Bone marrow (tissue), 2 donors: Measurements from ENCODE around the gene GRAP2.
A peak's percentile ranks its signal among the peaks of the same experiment; 100 is the strongest.

ENCODE experiments used
- DNase-seq, 2 donors: peaks; one replicate each; lab custom pipeline; 2025; lab: John Stamatoyannopoulos, UW

The GRAP2 gene

DNA sequence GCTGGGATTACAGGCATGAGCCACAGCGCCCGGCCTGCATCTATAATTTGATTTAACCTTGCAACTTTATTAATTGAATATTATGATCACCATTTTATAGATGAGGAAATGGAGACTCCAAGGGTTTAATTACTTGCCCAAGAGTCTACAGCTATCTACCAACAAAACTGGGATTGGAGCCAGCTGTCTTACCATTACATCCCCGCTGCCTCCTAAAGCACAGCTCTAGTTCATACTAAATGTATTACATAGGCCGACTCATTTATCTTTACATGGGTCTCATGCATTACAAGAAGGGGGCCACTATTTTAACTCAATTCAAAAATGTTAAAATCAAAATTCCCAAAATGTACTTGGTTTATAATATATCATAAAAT lies 45.2 kb downstream of the GRAP2 start:
- DNase-seq, result no peak

DNA sequence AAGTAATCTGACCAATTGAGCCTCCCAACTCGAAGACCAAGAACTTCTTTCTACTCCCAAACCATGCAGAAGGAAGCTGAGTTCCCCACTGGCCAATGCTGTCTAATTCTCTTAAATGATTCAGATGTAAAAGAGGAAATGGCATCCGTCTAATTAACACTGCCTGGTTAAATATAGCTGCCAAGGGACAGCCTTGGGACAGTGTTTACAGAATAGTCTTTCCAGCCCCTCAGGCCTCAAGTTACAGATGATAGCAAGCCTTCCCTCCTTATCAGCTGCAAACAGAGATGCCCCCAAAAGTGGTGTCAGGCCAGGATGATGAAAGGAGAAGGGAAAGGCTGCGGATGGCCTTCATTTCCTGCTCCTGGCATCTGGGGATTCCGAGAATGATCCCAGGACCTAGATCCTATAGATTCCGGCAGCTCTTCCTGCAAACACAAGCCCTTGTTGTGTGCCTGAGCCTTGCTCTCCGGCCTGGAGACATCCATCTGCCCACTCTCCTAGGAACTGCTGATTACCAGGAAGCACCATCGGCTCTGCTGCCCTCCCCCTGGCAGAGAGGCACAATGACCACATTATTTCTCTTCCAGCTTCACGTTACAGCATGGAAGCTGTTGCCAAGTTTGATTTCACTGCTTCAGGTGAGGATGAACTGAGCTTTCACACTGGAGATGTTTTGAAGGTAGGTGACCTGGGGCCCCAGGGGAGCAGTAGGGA lies 45.8 kb downstream of the GRAP2 start:
- peak in 1 of 2 donors; percentile 51 for DNase-seq

DNA sequence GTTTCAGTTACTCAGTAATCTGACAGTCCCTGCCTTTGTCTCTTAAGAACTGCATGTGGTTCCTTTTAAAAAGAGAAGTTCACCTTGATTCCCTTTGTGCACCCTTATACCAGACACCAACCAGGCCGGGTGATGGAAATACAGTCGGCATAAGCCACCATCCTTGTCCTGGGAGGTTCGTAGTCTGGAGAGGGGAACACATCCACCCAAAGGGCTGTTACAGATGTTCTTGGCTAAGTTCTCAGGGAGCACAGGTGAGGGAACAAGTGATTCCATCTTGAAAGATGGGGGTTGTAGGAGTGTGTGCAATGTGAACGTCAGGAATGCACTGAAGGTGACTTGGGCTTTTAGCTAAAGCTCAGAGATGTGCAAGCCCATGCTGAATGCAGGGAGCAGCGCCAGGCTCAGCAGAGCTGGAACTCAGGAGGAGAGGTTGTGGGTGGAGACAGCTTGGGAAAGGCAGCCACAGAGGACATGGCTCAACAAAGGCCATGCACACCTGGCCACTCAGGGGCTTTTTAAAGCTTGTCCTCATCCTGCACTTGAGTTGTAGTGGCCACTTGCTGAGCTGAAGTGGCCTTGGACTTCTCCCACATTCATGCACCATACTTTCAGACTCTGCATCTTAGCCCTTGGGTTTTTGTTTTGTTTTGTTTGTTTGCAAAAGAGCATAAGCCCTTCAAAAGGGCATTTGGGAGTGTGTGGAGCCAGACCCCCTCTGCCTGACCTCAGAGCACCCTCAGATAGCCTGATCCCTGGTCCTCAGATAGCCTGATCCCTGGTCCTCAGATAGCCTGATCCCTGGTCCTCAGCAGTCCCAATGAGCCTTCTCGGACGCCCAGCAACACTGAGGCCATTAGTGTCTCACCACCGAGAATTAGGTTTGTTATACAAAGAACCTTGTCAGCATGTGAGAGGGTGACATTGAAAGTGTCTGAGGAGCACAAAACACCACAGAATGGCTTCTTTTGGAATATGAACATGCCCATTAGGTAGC lies 46.6 kb downstream of the GRAP2 start:
- no peak for DNase-seq

GRCh38 chr22:39949964-39950737 lies 49.3 kb downstream of the GRAP2 start:
- no peak for DNase-seq

DNA sequence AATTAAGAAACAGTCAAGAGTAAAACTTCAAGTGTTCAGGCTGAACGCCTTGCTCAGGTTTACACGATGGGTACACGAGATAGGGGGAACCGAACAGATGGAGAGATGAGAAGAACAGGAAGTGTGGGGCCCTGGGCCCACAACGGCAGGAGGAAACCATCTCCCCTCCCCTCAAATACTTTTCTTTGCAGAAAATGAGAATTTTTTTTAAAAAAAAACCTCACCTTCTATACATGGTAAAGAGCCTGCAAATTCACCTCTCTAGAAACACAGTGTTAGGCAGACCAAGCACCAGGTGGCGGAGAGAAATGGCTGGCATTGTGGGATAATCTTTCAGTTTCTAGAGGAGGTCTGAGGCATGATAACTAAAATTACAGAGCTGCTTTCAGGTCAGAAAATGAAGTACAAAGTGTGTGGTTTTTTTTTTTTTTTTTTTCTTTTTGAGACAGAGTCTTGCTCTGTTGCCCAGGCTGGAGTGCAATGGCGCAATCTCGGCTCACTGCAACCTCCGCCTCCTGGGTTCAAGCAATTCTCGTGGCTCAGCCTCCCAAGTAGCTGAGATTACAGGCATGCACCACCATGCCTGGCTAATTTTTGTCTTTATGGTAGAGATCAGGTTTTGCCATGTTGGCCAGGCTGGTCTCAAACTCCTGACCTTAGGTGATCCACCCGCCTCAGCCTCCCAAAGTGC lies 50.9 kb downstream of the GRAP2 start:
- peak in 1 of 2 donors; percentile 19 for DNase-seq

GRCh38 chr22:39952347-39952746 lies 51.5 kb downstream of the GRAP2 start:
- DNase-seq, result no peak

DNA sequence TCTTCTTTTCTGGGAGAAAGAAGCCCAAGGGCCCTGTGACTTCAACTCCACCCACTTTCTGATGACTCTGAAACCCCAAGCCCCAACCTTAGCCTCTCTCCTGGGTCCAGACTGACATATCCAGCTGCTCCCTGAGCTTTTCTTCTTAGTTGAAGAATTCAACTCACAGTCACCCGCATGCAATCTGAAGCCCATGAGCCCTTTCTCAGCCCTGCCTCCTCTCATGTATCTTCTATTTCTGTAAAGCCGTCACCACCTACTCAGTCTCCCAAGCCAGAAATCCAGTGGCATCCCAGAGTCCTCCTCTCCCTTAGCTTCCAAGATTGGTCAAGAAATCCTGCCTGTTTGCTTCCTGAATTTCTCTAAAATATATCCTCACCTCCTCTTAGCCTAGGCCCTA lies 52.2 kb downstream of the GRAP2 start:
- DNase-seq, result no peak

DNA sequence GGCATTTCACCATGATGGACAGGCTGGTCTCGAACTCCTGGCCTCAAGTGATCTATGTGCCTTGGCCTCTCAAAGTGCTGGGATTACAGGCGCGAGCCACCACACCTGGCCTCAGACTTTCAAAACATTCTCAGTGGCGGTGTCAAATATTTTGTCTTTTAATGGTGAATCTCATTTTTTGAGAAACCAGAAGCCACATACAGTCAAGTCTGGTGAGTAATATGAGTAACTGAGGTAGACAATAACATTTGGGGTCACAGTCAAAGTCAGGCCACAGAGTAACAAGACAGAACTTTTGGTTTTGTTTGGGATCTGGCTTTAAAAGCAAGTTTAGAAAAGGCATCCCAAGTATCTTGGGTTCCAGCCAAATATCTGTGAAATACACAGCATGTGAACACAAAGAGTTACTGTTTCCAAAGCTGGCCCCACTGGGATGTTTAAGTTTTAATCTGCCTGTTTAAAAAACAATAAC lies 53.7 kb downstream of the GRAP2 start:
- no peak for DNase-seq

DNA sequence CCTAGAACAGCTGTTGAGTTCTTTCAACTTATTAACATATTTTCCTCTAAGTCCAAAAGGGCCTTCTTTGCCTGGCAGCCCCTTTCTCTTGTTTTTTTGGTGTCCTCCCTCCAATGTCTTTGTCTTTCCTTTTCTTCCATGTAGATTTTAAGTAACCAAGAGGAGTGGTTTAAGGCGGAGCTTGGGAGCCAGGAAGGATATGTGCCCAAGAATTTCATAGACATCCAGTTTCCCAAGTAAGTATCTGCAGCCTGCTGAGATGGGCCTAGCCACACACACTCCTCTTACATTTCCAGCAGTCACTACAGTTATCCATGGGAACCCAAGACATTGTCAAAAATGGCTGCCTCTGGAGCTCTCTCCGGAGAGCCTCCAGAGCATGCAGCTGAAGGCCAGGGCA lies 54.8 kb downstream of the GRAP2 start:
- no peak for DNase-seq

GRCh38 chr22:39956932-39957664 lies 56.2 kb downstream of the GRAP2 start:
- peak in 1 of 2 donors; percentile 16 for DNase-seq

GRCh38 chr22:39958009-39958711 lies 57.3 kb downstream of the GRAP2 start:
- DNase-seq, result no peak

GRCh38 chr22:39958949-39959639 lies 58.2 kb downstream of the GRAP2 start:
- DNase-seq, result no peak

GRCh38 chr22:39959640-39960447 lies 59.0 kb downstream of the GRAP2 start, which contains the start of gene TMA7B:
Gene TMA7B (plus strand): TSS chr22:39960397. CDS start chr22:39964375, 3,978 bp downstream.
- DNase-seq, result peak; percentile 15 to 94

GRCh38 chr22:39960791-39961746 lies 60.2 kb downstream of the GRAP2 start:
- peak; percentile 17 to 98 for DNase-seq

- DNase-seq, result no peak
These were observed 61.2 kb downstream of the GRAP2 start for GRCh38 chr22:39962071-39962470.

DNA sequence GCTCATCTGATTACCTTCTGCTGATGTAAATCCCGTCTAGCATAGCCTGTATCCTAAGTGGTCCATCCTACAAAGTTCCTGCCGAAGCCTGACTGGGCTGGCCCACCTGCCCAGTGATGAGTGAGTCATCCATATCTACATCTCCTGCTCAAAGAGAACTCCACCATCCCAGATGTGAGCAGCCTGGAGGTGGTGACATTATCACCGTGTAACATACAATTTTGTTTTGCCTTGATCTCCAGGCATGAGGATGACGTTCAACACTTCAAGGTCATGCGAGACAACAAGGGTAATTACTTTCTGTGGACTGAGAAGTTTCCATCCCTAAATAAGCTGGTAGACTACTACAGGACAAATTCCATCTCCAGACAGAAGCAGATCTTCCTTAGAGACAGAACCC lies 64.9 kb downstream of the GRAP2 start:
- DNase-seq, result no peak

GRCh38 chr22:39966470-39966869 lies 65.6 kb downstream of the GRAP2 start:
- no peak for DNase-seq
